Ammon's horn (tissue), 1 donor: ENCODE data around the gene SUN3.

Experiments
- DNase-seq: peaks from one replicate; pipeline ENCODE4 v3.0.0-alpha.2; 2016; ENCODE audit warnings: low spot score

Gene SUN3, protein sequence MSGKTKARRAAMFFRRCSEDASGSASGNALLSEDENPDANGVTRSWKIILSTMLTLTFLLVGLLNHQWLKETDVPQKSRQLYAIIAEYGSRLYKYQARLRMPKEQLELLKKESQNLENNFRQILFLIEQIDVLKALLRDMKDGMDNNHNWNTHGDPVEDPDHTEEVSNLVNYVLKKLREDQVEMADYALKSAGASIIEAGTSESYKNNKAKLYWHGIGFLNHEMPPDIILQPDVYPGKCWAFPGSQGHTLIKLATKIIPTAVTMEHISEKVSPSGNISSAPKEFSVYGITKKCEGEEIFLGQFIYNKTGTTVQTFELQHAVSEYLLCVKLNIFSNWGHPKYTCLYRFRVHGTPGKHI

DNA sequence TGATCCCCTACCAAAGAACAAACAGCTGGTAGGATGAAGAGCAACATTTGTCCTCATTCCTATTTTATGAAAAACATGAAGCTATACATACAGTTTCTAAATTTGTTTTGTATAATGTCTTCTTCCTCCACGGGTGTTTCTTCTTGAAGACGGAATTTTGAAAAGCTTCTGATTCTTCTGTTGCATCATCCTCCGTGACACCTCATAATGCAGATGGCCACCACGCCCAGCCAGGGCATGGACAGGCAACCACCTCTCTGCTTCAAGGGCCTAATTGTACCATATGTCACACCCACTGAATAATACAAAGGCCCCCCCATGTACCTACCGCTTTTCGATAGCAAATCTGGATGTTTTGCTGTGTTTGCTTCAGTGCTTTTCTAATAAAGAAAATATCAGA lies at the start of gene SUN3:
Gene SUN3, minus strand, starts transcription at position 170 of the 400 bp plus-strand sequence. Its CDS starts 169 bp downstream, at position 1.
- DNase-seq, result no peak

- DNase-seq, result no peak
Observed at GRCh38 chr7:48078470-48078869, 49.6 kb upstream of the SUN3 start.

GRCh38 chr7:48077423-48077822 lies 48.5 kb upstream of the SUN3 start:
- DNase-seq, result no peak

DNA sequence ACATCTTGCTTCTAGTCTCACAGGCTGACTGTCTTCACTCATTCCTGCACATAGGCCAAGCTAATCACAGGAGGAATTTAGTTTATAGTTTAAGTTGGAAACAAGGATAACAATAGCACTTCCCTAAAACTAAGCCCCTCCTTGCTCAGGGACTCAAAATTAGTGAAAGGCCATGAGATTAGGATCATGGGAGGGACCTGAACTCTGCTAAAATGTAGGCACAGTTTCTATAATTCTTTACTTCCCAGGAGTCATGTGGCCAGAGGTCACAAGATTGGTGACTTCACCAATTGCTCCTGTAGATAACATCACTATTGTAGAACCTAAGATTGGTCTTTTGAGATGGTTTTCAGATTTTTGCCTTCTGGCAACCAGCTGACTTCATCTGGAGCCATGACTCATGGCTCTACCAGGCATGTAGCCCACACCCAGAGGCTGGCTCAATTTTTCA lies 45.3 kb upstream of the SUN3 start:
- no peak for DNase-seq

DNA sequence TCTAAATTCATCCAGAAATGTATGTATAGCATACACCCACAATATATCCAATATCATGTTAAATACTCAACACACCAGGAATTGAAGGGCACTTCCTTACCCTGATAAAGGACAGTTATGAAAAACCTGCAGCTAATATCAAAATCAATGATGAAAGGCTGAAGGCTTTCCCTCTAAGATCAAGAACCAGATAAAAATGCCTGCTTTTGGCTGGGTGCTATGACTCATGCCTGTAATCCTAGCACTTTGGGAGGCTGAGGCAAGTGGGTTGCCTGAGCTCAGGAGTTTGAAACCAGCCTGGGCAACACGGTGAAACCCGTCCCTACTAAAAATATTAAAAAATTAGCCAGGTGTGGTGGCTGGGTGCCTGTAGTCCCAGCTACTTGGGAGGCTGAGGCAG lies 38.6 kb upstream of the SUN3 start:
- no peak for DNase-seq

DNA sequence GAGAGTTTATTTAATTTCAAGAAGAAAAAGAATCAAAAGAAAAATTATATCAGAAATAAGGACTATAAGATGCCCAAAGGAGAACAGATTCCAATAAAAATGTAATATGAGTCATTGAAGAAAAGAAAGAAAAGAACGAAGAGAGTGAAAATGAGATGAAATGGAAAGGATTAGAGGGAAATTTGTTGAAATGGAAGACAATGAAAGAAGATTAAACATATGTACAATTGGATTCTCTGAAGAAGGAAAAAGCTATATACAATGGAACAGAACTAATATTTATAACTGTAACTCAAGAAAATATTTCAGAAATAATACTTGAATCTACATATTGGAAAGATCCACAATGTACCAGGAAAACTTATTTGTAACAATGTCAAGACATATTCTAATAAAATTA lies 35.1 kb upstream of the SUN3 start:
- DNase-seq, result no peak

GRCh38 chr7:48059706-48060105 lies 30.8 kb upstream of the SUN3 start:
- no peak for DNase-seq

GRCh38 chr7:48058990-48059389 lies 30.1 kb upstream of the SUN3 start:
- no peak for DNase-seq

DNA sequence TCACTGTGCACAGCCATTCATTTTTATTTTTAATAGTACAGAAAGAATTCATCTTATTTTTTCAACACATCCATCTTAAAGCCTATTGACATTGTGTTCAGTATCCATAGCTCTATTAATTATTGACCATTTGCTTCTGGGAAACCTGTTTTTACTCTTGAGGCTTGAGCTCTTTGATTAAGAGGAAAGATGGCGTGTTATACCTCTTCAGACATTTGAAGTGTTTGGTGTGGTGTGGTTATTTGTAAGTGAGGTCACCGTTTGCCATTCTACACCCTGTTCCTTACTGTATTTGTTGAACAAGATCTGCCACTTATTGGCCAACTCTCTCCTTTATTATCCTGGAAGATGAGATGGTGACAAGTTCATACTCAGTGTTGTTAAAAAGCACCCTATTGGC lies 24.8 kb upstream of the SUN3 start:
- no peak for DNase-seq

- DNase-seq, result no peak
Observed at GRCh38 chr7:48052748-48053147, 23.8 kb upstream of the SUN3 start.

- peak; percentile 37 for DNase-seq
Observed at GRCh38 chr7:48049850-48050249, 20.9 kb upstream of the SUN3 start.

DNA sequence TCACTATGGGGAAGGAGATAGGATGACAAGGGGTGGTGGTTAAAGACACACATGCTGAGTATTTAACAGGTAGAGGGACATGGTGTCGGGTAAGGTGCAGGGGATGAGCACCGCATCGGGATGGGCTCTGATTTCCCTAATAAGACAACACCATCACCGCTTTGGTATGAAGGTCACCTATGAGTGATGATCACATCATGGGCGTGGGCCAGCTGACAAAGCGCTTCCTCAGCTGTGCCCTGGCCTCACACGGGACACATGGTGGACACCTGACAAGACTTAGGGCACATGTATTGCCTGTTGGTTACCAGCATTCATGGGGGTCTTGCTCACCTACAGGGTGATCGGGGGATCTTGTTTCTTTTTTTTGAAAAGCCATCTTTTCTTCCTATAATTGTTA lies 19.2 kb upstream of the SUN3 start:
- DNase-seq, result no peak

GRCh38 chr7:48046458-48046857 lies 17.6 kb upstream of the SUN3 start:
- no peak for DNase-seq

DNA sequence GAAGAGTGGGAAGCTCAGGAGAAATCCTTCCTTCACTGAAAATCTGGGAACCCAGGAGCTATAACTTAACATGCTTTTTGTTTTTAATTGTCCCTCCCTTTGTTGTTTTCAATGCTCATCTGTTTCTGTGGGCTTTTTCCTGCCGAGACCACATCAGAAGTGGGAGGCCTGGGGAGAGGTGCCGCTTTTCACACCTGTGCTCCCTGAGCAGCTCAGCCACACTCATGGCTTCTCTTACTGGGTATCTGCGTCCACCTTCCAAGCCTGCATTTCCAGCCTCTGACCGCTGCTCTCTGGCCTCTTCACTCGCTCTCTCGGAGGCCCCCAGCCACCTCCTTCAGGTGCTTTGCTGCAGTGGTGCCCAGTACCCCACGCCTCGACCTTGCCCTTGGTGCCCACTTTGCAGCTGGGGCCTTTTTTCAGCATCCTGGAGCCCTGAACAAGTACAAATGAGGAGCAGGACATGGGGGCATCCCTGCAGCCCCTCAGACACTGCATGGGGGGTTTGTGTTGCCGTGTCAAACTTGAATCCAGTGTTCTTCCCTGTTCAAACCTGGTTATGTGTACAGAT lies 16.4 kb upstream of the SUN3 start:
- DNase-seq, result no peak

- no peak for DNase-seq
Observed at GRCh38 chr7:48042636-48043035, 13.7 kb upstream of the SUN3 start.

DNA sequence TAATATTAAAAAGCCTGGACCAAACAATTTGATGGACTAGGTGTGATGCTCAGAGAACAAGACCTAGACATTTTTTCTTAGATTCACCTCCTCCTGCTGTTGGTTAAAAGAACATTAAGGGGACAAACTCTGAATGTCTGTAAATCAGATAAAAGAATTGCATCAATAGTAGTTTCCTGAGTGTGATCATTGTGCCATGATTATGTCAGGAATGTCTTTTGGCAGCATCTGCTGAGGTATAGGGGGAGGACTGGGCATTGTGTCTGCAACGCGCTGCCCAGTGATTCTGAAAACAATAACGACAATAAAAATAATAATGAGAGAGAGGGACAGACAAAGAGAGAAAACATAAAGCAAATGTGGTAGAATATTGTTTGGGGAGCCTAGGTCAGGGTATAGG lies 13.3 kb upstream of the SUN3 start:
- DNase-seq, result no peak

GRCh38 chr7:48041653-48041970 lies 12.7 kb upstream of the SUN3 start:
- no peak for DNase-seq

DNA sequence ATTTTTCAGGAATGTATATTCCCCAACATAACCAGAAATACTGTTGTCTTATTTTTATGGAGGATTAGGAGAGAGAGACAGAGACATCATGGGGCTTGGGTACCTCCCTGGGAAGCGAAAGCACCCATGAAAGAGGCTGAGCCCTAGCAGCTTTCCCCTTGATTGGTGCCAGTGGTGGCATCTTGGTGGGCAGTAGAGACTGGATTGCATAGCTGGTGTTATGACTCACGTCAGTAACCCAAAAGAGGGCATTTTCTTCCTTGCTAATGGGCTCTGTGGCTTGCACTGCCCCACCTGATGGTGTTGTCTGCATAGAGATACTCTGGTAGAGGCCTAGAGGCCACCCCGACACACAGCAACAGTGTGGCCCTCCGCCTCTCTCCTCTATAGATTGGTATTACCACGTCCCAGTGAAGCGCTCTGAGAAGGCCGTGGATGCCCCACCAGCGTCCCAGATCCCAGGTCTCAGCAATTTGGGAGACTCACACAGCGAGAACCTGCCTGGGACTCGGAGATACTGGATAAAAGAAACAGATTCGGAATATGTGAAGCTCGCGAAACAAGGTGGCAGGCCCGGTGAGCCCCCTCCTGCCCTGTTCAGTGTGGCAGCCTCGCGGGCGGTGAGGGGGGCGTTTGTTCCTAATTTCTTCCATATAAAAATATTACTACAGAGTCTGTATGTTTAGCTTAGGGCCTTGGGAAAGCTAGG lies 12.2 kb upstream of the SUN3 start:
- no peak for DNase-seq

GRCh38 chr7:48038815-48039506 lies 10.1 kb upstream of the SUN3 start:
- no peak for DNase-seq

DNA sequence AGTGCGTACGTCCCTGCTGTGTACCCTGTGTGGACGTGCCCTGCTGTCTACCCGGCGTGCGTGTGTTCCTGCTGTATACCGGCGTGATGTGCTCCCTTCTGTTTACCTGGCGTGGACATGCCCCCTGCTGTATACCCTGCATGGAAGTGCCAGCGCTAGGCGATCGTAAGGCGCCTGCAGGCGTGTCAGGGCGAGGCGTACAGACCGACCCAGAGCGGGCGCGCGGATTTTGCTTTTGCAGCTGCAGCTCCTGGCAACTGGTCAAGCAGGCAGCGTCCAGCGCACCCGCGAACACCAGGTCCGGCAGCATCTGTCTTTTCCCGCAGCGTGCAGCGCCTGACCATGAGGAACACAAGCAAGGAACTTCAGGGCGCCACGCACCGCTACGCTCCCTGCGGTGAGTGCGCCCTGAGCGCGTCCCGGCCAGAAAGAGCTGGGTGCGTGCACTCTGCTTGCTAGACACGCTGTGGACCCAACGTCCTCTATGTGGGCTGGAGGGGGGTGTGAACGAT lies 7.1 kb upstream of the SUN3 start:
- peak; percentile 17 for DNase-seq

- peak; percentile 92 for DNase-seq
Observed at GRCh38 chr7:48035301-48035966, 6.5 kb upstream of the SUN3 start, which contains the start of gene C7orf57. Gene C7orf57 (plus strand): TSS chr7:48035543. CDS start chr7:48036309, 766 bp downstream.

DNA sequence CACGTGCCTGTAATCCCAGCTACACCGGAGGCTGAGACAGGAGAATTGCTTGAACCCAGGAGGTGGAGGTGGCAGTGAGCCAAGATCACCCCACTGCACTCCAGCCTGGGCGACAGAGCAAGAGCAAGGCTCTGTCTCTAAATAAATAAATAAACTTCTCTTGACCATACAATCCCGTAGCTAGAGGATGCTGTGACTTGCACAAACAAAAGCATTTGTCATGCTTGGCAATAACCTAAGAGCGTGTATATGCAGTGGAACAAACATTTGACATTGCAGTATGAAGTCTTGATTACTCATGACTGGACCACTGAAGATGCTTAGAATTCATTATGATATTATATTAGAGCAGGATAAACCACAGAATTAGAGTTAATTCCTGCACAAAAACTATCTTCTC lies 5.0 kb upstream of the SUN3 start:
- DNase-seq, result no peak
